H9 (cell line): ENCODE measurements around the gene DNAJC17. TPM values are rescaled to one million over a fixed set of nuclear protein-coding genes. Genes with fewer than 3 reads are reported as not detected.

Source experiments
- DNase-seq: peaks from one replicate; pipeline ENCODE4 v3.0.0-alpha.2; 2017
- H2AFZ ChIP-seq: one replicate; pipeline ENCODE4 v1.6.1; 2013; ENCODE audit warnings: mild to moderate bottlenecking, low read length, control low read depth, moderate library complexity
- H2AK5ac ChIP-seq: 2 replicates; pipeline ENCODE4 v1.6.1; 2013; ENCODE audit warnings: low read length, control low read depth, mixed read lengths; ENCODE audit not compliant: insufficient read length
- H2BK120ac ChIP-seq: one replicate; pipeline ENCODE4 v1.6.1; 2013; ENCODE audit warnings: low read depth, mild to moderate bottlenecking, low read length, control low read depth, inconsistent platforms; ENCODE audit not compliant: poor library complexity, severe bottlenecking
- H2BK12ac ChIP-seq: 2 replicates; pipeline ENCODE4 v1.6.1; 2013; ENCODE audit warnings: low read length, control low read depth, mixed read lengths, low read depth; ENCODE audit not compliant: insufficient read length
- H2BK15ac ChIP-seq: 2 replicates; pipeline ENCODE4 v1.6.1; 2013; ENCODE audit warnings: low read depth, low read length, control low read depth
- H2BK20ac ChIP-seq: one replicate; pipeline ENCODE4 v1.6.1; 2013; ENCODE audit warnings: low read depth, mild to moderate bottlenecking, low read length, control low read depth, inconsistent platforms; ENCODE audit not compliant: poor library complexity, severe bottlenecking
- H2BK5ac ChIP-seq: 2 replicates; pipeline ENCODE4 v1.6.1; 2013; ENCODE audit warnings: low read length, control low read depth, mixed read lengths; ENCODE audit not compliant: insufficient read length
- H3K14ac ChIP-seq: 2 replicates; pipeline ENCODE4 v1.6.1; 2013; ENCODE audit warnings: low read length, control low read depth; ENCODE audit not compliant: insufficient read depth
- H3K18ac ChIP-seq: 2 replicates; pipeline ENCODE4 v1.6.1; 2013; ENCODE audit warnings: low read depth, mild to moderate bottlenecking, mixed read lengths, low read length, control low read depth; ENCODE audit not compliant: insufficient read length
- H3K23ac ChIP-seq: 2 replicates; pipeline ENCODE4 v1.6.1; 2013; ENCODE audit warnings: low read length, control low read depth, mixed read lengths, low read depth; ENCODE audit not compliant: insufficient read length
- H3K23me2 ChIP-seq: 2 replicates; pipeline ENCODE4 v1.6.1; 2013; ENCODE audit warnings: low read depth, mild to moderate bottlenecking, mixed read lengths, low read length, control low read depth; ENCODE audit not compliant: insufficient read length, poor library complexity, severe bottlenecking
- H3K27ac ChIP-seq: 2 replicates; pipeline ENCODE4 v1.5.1; 2013; ENCODE audit warnings: low read length, control low read depth, mixed read lengths, low read depth; ENCODE audit not compliant: insufficient read length
- H3K27me3 ChIP-seq: 2 replicates; pipeline ENCODE4 v1.6.1; 2013; ENCODE audit warnings: low read length, control low read depth, inconsistent platforms; ENCODE audit not compliant: insufficient read depth
- H3K4ac ChIP-seq: 2 replicates; pipeline ENCODE4 v1.6.1; 2013; ENCODE audit warnings: low read depth, mild to moderate bottlenecking, control low read depth, inconsistent platforms, low read length, moderate library complexity
- H3K4me1 ChIP-seq: 2 replicates; pipeline ENCODE4 v1.6.1; 2013; ENCODE audit warnings: low read length, control low read depth, inconsistent platforms; ENCODE audit not compliant: insufficient read depth
- H3K4me2 ChIP-seq: 2 replicates; pipeline ENCODE4 v1.6.1; 2013; ENCODE audit warnings: low read length, control low read depth, mixed read lengths; ENCODE audit not compliant: insufficient read length, insufficient read depth
- H3K56ac ChIP-seq: 2 replicates; pipeline ENCODE4 v1.6.1; 2013; ENCODE audit warnings: low read depth, mild to moderate bottlenecking, mixed read lengths, low read length, control low read depth; ENCODE audit not compliant: insufficient read length
- H3K79me1 ChIP-seq: 2 replicates; pipeline ENCODE4 v1.6.1; 2013; ENCODE audit warnings: low read depth, mild to moderate bottlenecking, moderate library complexity, low read length, control low read depth, inconsistent platforms; ENCODE audit not compliant: insufficient read depth, poor library complexity, severe bottlenecking
- H3K79me2 ChIP-seq: 2 replicates; pipeline ENCODE4 v1.6.1; 2013; ENCODE audit warnings: low read length, control low read depth, inconsistent platforms; ENCODE audit not compliant: insufficient read depth
- H3K9ac ChIP-seq: 2 replicates; pipeline ENCODE4 v1.6.1; 2013; ENCODE audit warnings: low read length, control low read depth, mixed read lengths; ENCODE audit not compliant: insufficient read length; ENCODE audit errors: extremely low read depth
- H3K9me3 ChIP-seq: one replicate; pipeline ENCODE4 v1.6.1; 2013; ENCODE audit warnings: low read depth, low read length, inconsistent platforms; ENCODE audit not compliant: control insufficient read depth
- H3T11ph ChIP-seq: one replicate; pipeline ENCODE4 v1.6.1; 2013; ENCODE audit warnings: mild to moderate bottlenecking, low read length, control low read depth, inconsistent platforms
- H4K20me1 ChIP-seq: one replicate; pipeline ENCODE4 v1.6.1; 2013; ENCODE audit not compliant: control insufficient read depth, insufficient read length, insufficient read depth
- H4K5ac ChIP-seq: 2 replicates; pipeline ENCODE4 v1.6.1; 2013; ENCODE audit warnings: low read depth, mild to moderate bottlenecking, mixed read lengths, low read length, control low read depth; ENCODE audit not compliant: insufficient read length
- H4K8ac ChIP-seq: replicated peaks from 2 replicates; pipeline ENCODE4 v1.6.1; 2013; ENCODE audit warnings: low read length, control low read depth, mixed read lengths, low read depth; ENCODE audit not compliant: insufficient read length
- H4K91ac ChIP-seq: 2 replicates; pipeline ENCODE4 v1.6.1; 2013; ENCODE audit warnings: low read depth, mild to moderate bottlenecking, moderate library complexity, mixed read lengths, low read length, control low read depth; ENCODE audit not compliant: insufficient read length
- H3K27ac Mint-ChIP-seq, 3 experiments: 2 replicates in 2 of 3; 3 replicates in 1 of 3; pipeline ENCODE4 v1.8.0; 2020 to 2021; ENCODE audit warnings: mixed read lengths in 3 of 3, mild to moderate bottlenecking in 1 of 3, moderate library complexity in 1 of 3
- H3K27me3 Mint-ChIP-seq: 2 replicates; pipeline ENCODE4 v1.8.0; 2021; ENCODE audit warnings: low read depth, mild to moderate bottlenecking, moderate library complexity, mixed read lengths
- H3K36me3 Mint-ChIP-seq, 3 experiments: 2 replicates in 2 of 3; 3 replicates in 1 of 3; pipeline ENCODE4 v1.8.0; 2020 to 2021; ENCODE audit warnings: low read depth in 3 of 3, mixed read lengths in 3 of 3; ENCODE audit not compliant: insufficient read depth in 1 of 3
- H3K4me1 Mint-ChIP-seq, 2 experiments: 2 replicates each; pipeline ENCODE4 v1.8.0; 2020; ENCODE audit warnings: mixed read lengths in 2 of 2
- H3K4me3 Mint-ChIP-seq, 2 experiments: 2 replicates in 1 of 2; 3 replicates in 1 of 2; pipeline ENCODE4 v1.8.0; 2020 to 2021; ENCODE audit warnings: mild to moderate bottlenecking in 2 of 2, mixed read lengths in 2 of 2, moderate library complexity in 1 of 2
- H3K9me3 Mint-ChIP-seq, 2 experiments: 2 replicates in 1 of 2; 3 replicates in 1 of 2; pipeline ENCODE4 v1.8.0; 2020; ENCODE audit warnings: mild to moderate bottlenecking in 2 of 2, mixed read lengths in 2 of 2, moderate library complexity in 1 of 2
- CTCF ChIP-seq: fragments of 200-600 bp; sonication (generic); conservative IDR thresholded peaks from 3 replicates; pipeline ENCODE4 v1.8.0; 2021; ENCODE audit warnings: antibody characterized with exemption, mild to moderate bottlenecking
- WGBS: extraction: QIAGEN DNeasy Blood & Tissue Kit; methylation state at CpG from one replicate; pipeline ENCODE4 v1.1.7; 2013; ENCODE audit warnings: missing lambda C conversion rate, low lambda C conversion rate, mixed read lengths; ENCODE audit not compliant: insufficient read length; ENCODE audit errors: extremely low coverage; 5-methylcytosine and 5-hydroxymethylcytosine counted together
- total RNA-seq: library from RNA; stranded (reverse); gene quantifications from 2 replicates; pipeline ENCODE4 v1.2.1, GENCODE V29; 2021

DNAJC17 gene
- total RNA-seq, 1 experiment from 2014 or later, result 38.3 TPM

- no peaks in the 10 kb centered on the region for H3K27me3 ChIP-seq
- no CpG with 5 or more reads among the region's 3 CpGs for WGBS
- no peak overlapping the region for H3K4me3 Mint-ChIP-seq
- TF ChIP-seq CTCF, result no peak
- no peak overlapping the region for H2BK120ac ChIP-seq
- H3T11ph ChIP-seq, result no peak overlapping the region
- no peak overlapping the region for H3K9ac ChIP-seq
- no peak overlapping the region for H2BK20ac ChIP-seq
- H4K91ac ChIP-seq, result no peak overlapping the region
- H3K4me1 ChIP-seq, result peaks cover 18% of the 10 kb centered on the region
- no peak overlapping the region for H4K5ac ChIP-seq
- H3K9me3 Mint-ChIP-seq, result no peaks in the 10 kb centered on the region
- H2AFZ ChIP-seq, result no peak overlapping the region
- no peak overlapping the region for H2BK15ac ChIP-seq
- H2BK5ac ChIP-seq, result no peak overlapping the region
- H3K27me3 Mint-ChIP-seq, result no peaks in the 10 kb centered on the region; the same call in 1 of the 2 replicates
- no peak overlapping the region for H3K18ac ChIP-seq
- no peak overlapping the region for H3K23ac ChIP-seq
- no peak overlapping the region for H3K4ac ChIP-seq
- H3K9me3 ChIP-seq, result no peaks in the 10 kb centered on the region
- H3K27ac ChIP-seq, result no peak overlapping the region
- no peaks in the 10 kb centered on the region for H3K23me2 ChIP-seq
- no peak overlapping the region for H2AK5ac ChIP-seq
- H4K20me1 ChIP-seq, result no peaks in the 10 kb centered on the region
- H3K27ac Mint-ChIP-seq, result peak overlapping the region in 1 of 3 experiments; percentile 77; a peak in 2 of 7 replicates
- no peak overlapping the region for H4K8ac ChIP-seq
- no peak for DNase-seq
- peaks cover 19 to 60% (median 52%) of the 10 kb centered on the region in 3 experiments; a peak in 6 of 7 replicates for H3K36me3 Mint-ChIP-seq
- no peak overlapping the region for H2BK12ac ChIP-seq
- no peaks in the 10 kb centered on the region for H3K79me2 ChIP-seq
- H3K56ac ChIP-seq, result no peak overlapping the region
- H3K4me1 Mint-ChIP-seq, result peaks cover 44 to 45% of the 10 kb centered on the region in 2 experiments
- no peak overlapping the region for H3K14ac ChIP-seq
- no peaks in the 10 kb centered on the region for H3K79me1 ChIP-seq
- H3K4me2 ChIP-seq, result no peak overlapping the region
Measured at GRCh38 chr15:40737048-40737447, 70.2 kb downstream of the DNAJC17 start.
